CD4-positive, CD25-positive, alpha-beta regulatory T cell (primary cell): ENCODE data around the gene XRCC4. TPM values are rescaled to one million over a fixed set of nuclear protein-coding genes. Genes with fewer than 3 reads are reported as not detected.

ENCODE experiments used
- ATAC-seq, 2 donors: fragments of 150-1000 bp; cut with Tn5 transposase; one replicate each; pipeline ENCODE4 v1.10.0; 2021; ENCODE audit warnings: low read depth in 2 of 2, moderate number of reproducible peaks in 2 of 2, moderate library complexity in 1 of 2
- DNase-seq, 3 donors: peaks; one replicate each; pipeline versions ENCODE4 v3.0.0 to v3.0.0-alpha.2; 2012 to 2022; ENCODE audit warnings: mixed read lengths in 1 of 3
- H3K27ac ChIP-seq: one replicate; pipeline ENCODE4 v1.7.0; 2013; ENCODE audit warnings: mild to moderate bottlenecking, low read length; ENCODE audit not compliant: insufficient read depth, poor library complexity, severe bottlenecking
- H3K27me3 ChIP-seq: one replicate; pipeline ENCODE4 v1.7.0; 2013; ENCODE audit warnings: low read length; ENCODE audit not compliant: control insufficient read depth, insufficient read depth
- H3K36me3 ChIP-seq: one replicate; pipeline ENCODE4 v1.7.0; 2013; ENCODE audit warnings: mild to moderate bottlenecking, low read length, moderate library complexity; ENCODE audit not compliant: control insufficient read depth, insufficient read depth
- H3K4me1 ChIP-seq: 2 replicates; pipeline ENCODE4 v1.7.0; 2013; ENCODE audit warnings: mild to moderate bottlenecking, low read length; ENCODE audit not compliant: insufficient read depth, control insufficient read depth, poor library complexity, severe bottlenecking
- H3K4me3 ChIP-seq: one replicate; pipeline ENCODE4 v1.7.0; 2013; ENCODE audit warnings: low read depth, mild to moderate bottlenecking, low read length, moderate library complexity
- H3K9me3 ChIP-seq, 2 experiments: 1 replicate in 1 of 2; 2 replicates in 1 of 2; pipeline ENCODE4 v1.7.0; 2013; ENCODE audit warnings: low read length in 2 of 2, mild to moderate bottlenecking in 1 of 2, moderate library complexity in 1 of 2; ENCODE audit not compliant: control insufficient read depth in 2 of 2
- H3K27ac Mint-ChIP-seq, 3 donors: one replicate each; pipeline ENCODE4 v1.8.0; 2020 to 2022; ENCODE audit warnings: mild to moderate bottlenecking in 3 of 3, mixed read lengths in 3 of 3, moderate library complexity in 2 of 3
- H3K27me3 Mint-ChIP-seq: one replicate; pipeline ENCODE4 v1.8.0; 2022; ENCODE audit warnings: mild to moderate bottlenecking, mixed read lengths
- H3K36me3 Mint-ChIP-seq: one replicate; pipeline ENCODE4 v1.8.0; 2020; ENCODE audit warnings: mixed read lengths
- H3K4me1 Mint-ChIP-seq, 4 donors: one replicate each; pipeline ENCODE4 v1.8.0; 2020 to 2022; ENCODE audit warnings: mixed read lengths in 4 of 4, mild to moderate bottlenecking in 1 of 4
- H3K4me3 Mint-ChIP-seq, 4 donors: one replicate each; pipeline ENCODE4 v1.8.0; 2020 to 2022; ENCODE audit warnings: mild to moderate bottlenecking in 4 of 4, mixed read lengths in 4 of 4, moderate library complexity in 3 of 4
- H3K9me3 Mint-ChIP-seq, 7 donors: one replicate each; pipeline ENCODE4 v1.8.0; 2020 to 2022; ENCODE audit warnings: mixed read lengths in 7 of 7, mild to moderate bottlenecking in 3 of 7, moderate library complexity in 2 of 7
- polyA plus RNA-seq, 4 donors: library from polyadenylated mRNA; unstranded; fragments of 300-500 nt; fragmentation: Illumina TruSeq; gene quantifications; one replicate each; pipeline ENCODE4 v1.2.3, GENCODE V29; 2021
- total RNA-seq: library from RNA; stranded (reverse); gene quantifications from one replicate; pipeline ENCODE4 v1.2.3, GENCODE V29; 2022

The XRCC4 gene
- total and polyA plus RNA-seq, 5 donors from 2014 or later, result 3.8 to 10.1 (median 6.2) TPM

DNA sequence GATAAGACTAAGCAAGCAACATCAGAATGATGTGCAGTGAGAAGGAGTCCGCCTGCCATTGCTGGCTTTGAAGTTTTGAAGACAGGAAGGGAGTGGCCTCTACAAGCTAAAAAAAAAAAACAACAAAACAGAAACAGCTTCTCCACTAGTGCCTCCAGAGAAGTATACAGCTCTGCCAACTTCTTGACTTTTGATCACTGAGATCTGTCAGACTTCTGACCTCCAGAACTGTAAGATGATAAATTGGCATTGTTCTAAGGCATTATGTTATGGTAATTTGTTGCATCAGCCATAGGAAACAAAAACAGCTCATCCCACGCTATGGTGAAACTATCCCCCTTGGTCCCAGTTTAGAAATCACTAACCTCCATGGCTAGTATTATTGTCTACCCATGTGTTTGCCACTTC lies 263.2 kb downstream of the XRCC4 start:
- H3K27me3 Mint-ChIP-seq, result no peaks in the 10 kb centered on the region
- peaks cover 0 to 5% (median 0%) of the 10 kb centered on the region in 7 donors for H3K9me3 Mint-ChIP-seq
- H3K4me3 Mint-ChIP-seq, result peak overlapping the region; percentile 47 to 86 (median 62)
- peak overlapping the region; percentile 64 for H3K4me3 ChIP-seq
- peaks cover 20% of the 10 kb centered on the region for H3K4me1 ChIP-seq
- peaks cover 4 to 32% (median 25%) of the 10 kb centered on the region in 4 donors for H3K4me1 Mint-ChIP-seq
- no peaks in the 10 kb centered on the region for H3K9me3 ChIP-seq
- peak overlapping the region; percentile 9 for H3K27ac ChIP-seq
- H3K36me3 Mint-ChIP-seq, result no peaks in the 10 kb centered on the region
- no peaks in the 10 kb centered on the region for H3K27me3 ChIP-seq
- DNase-seq, result peak in 2 of 3 donors; percentile 53 to 77
- peak overlapping the region; percentile 82 to 97 (median 85) for H3K27ac Mint-ChIP-seq
- no peaks in the 10 kb centered on the region for H3K36me3 ChIP-seq
- ATAC-seq, result peak; percentile 78 to 85

DNA sequence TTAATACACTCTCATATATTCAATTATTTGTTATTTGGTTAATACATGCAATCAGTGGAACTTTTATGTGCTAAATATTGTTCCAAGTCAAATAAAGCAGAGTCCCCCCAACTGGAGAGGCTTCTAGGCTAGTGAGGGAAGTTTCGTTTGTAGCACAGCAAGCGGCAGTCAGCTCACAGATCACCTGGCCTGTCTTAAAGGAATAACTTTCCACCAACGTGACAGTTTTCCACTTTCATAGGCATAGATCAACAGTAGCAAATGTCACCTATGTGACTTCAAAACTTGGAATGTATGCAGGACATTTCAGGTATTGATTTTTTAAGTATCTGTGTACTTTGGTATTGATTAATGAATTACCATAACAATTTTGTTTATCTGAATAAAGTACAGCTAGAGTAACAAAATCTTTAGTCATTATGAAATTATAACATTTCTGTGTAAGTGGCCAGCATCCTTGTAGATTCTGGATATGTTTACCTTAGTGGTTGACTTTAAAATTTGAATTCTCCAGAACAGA lies 264.5 kb downstream of the XRCC4 start:
- Histone ChIP-seq H3K27ac (no peak overlapping the region), H3K9me3 (no peaks in the 10 kb centered on the region), H3K36me3 (no peaks in the 10 kb centered on the region), H3K4me1 (peaks cover 20% of the 10 kb centered on the region), H3K4me3 (no peak overlapping the region), H3K27me3 (no peaks in the 10 kb centered on the region)
- DNase-seq, result no peak
- Mint-ChIP-seq H3K4me3 (no peak overlapping the region), H3K9me3 (peaks cover 0 to 5% (median 0%) of the 10 kb centered on the region in 7 donors), H3K27me3 (no peaks in the 10 kb centered on the region), H3K27ac (peak overlapping the region in 2 of 3 donors; percentile 15 to 82), H3K36me3 (no peaks in the 10 kb centered on the region), H3K4me1 (peaks cover 4 to 32% (median 25%) of the 10 kb centered on the region in 4 donors)
- ATAC-seq, result no peak

DNA sequence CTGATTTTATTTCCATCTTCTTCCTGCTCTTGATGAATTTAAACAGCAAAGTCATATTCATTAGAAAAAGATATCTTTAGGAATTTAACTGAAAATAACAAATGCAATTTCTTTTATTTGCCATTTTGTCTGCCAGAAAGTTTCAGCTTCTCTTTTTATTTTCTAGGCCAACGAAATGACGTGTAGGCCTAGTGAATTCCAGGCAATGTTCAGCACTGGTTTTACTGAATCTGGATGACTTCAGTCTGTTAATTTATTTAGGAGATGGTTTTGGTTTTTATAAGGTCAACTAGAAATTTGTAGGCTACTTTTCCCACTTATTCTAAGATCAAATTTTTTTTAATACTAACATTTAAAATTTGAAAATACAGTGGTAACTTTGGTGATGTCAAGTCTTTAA lies 265.1 kb downstream of the XRCC4 start:
- Histone ChIP-seq H3K4me3 (no peak overlapping the region), H3K9me3 (peaks cover 0 to 5% of the 10 kb centered on the region in 2 experiments), H3K4me1 (peaks cover 20% of the 10 kb centered on the region), H3K27me3 (no peaks in the 10 kb centered on the region), H3K36me3 (no peaks in the 10 kb centered on the region), H3K27ac (no peak overlapping the region)
- Mint-ChIP-seq H3K4me3 (no peak overlapping the region), H3K27me3 (no peaks in the 10 kb centered on the region), H3K27ac (no peak overlapping the region), H3K4me1 (peaks cover 4 to 32% (median 25%) of the 10 kb centered on the region in 4 donors), H3K36me3 (no peaks in the 10 kb centered on the region), H3K9me3 (peaks cover 0 to 6% (median 4%) of the 10 kb centered on the region in 7 donors)
- ATAC-seq, result no peak
- DNase-seq, result no peak

DNA sequence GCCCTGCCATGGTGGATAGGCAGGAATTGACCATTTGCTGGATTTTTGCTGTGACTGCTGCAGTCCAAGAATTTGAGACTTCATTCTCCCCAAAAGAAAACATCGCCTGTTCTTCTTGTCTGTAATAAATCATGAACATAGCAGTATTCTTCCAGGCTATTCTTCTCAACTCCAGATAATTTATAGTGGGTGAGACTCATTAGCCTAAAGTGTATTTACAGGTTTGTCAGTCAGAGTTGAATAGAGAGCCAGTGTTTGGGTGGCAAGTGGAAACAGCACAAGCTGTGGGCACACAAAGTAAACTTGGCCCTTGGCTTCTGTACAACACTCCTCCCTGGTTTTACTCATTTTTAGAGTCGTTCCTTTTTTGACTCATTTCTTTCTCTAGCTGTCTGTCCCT lies 266.0 kb downstream of the XRCC4 start:
- H3K4me3 ChIP-seq, result no peak overlapping the region
- peaks cover 4 to 31% (median 22%) of the 10 kb centered on the region in 4 donors for H3K4me1 Mint-ChIP-seq
- no peak for ATAC-seq
- no peak overlapping the region for H3K4me3 Mint-ChIP-seq
- DNase-seq, result no peak
- H3K27me3 Mint-ChIP-seq, result no peaks in the 10 kb centered on the region
- H3K36me3 Mint-ChIP-seq, result no peaks in the 10 kb centered on the region
- H3K27ac ChIP-seq, result no peak overlapping the region
- H3K36me3 ChIP-seq, result no peaks in the 10 kb centered on the region
- H3K27me3 ChIP-seq, result no peaks in the 10 kb centered on the region
- H3K4me1 ChIP-seq, result peaks cover 20% of the 10 kb centered on the region
- H3K9me3 Mint-ChIP-seq, result peaks cover 0 to 13% (median 6%) of the 10 kb centered on the region in 7 donors
- H3K9me3 ChIP-seq, result peaks cover 0 to 11% of the 10 kb centered on the region in 2 experiments
- no peak overlapping the region for H3K27ac Mint-ChIP-seq

DNA sequence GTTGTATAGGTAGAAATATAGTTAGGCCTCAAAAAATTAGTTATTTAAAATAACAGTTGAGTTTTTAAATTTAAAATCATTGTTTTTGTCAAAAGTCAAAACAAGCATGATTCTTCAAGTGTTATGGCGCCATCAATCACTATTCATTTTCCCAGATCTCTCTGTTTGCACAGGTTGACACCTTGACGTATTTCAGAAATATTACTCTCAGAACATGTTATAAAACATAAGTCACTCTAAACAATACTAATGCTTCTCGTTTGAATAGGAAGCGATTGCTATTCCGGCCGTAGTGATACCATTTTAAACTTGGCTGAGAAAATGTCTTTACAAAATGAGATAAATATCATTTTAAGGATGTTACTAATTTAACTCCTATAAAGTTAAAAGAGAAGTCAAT lies 268.1 kb downstream of the XRCC4 start:
- no peak overlapping the region for H3K27ac Mint-ChIP-seq
- H3K4me1 Mint-ChIP-seq, result peaks cover 4 to 16% (median 12%) of the 10 kb centered on the region in 4 donors
- DNase-seq (no peak), ATAC-seq (no peak)
- no peaks in the 10 kb centered on the region for H3K36me3 Mint-ChIP-seq
- no peaks in the 10 kb centered on the region for H3K27me3 ChIP-seq
- no peak overlapping the region for H3K4me3 Mint-ChIP-seq
- no peak overlapping the region for H3K4me3 ChIP-seq
- no peaks in the 10 kb centered on the region for H3K27me3 Mint-ChIP-seq
- H3K4me1 ChIP-seq, result peaks cover 13% of the 10 kb centered on the region
- H3K9me3 ChIP-seq, result peaks cover 4 to 23% of the 10 kb centered on the region in 2 experiments
- no peak overlapping the region for H3K27ac ChIP-seq
- peaks cover 0 to 31% (median 15%) of the 10 kb centered on the region in 7 donors for H3K9me3 Mint-ChIP-seq
- no peaks in the 10 kb centered on the region for H3K36me3 ChIP-seq

DNA sequence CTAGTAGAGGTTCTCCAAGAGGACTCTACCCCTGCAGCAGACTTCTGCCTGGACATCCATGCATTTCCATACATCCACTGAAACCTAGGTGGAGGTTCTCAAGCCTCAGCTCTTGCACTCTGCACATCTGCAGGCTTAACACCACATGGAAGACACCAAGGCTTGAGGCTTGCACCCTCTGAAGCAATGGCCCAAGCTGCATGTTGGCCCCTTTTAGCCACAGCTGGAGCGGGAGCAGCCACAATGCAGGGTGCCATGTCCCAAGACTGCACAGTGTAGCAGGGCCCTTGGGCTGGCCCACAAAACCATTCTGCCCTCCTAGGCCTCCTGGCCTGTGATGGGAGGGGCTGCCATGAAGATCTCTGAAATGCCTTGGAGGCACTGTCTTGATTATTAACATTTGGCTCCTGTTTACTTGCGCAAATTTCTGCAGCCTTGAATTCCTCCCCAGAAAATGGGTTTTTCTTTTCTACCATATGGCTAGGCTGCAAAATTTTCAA lies 271.0 kb downstream of the XRCC4 start:
- ATAC-seq (no peak), DNase-seq (no peak)
- H3K4me1 ChIP-seq, result no peaks in the 10 kb centered on the region
- Mint-ChIP-seq H3K4me3 (no peak overlapping the region), H3K27me3 (no peaks in the 10 kb centered on the region), H3K9me3 (peaks cover 0 to 37% (median 16%) of the 10 kb centered on the region in 7 donors), H3K36me3 (no peaks in the 10 kb centered on the region), H3K4me1 (no peaks in the 10 kb centered on the region), H3K27ac (no peak overlapping the region)
- H3K27ac ChIP-seq, result no peak overlapping the region
- no peaks in the 10 kb centered on the region for H3K27me3 ChIP-seq
- H3K9me3 ChIP-seq, result peaks cover 4 to 26% of the 10 kb centered on the region in 2 experiments
- no peaks in the 10 kb centered on the region for H3K36me3 ChIP-seq
- no peak overlapping the region for H3K4me3 ChIP-seq

DNA sequence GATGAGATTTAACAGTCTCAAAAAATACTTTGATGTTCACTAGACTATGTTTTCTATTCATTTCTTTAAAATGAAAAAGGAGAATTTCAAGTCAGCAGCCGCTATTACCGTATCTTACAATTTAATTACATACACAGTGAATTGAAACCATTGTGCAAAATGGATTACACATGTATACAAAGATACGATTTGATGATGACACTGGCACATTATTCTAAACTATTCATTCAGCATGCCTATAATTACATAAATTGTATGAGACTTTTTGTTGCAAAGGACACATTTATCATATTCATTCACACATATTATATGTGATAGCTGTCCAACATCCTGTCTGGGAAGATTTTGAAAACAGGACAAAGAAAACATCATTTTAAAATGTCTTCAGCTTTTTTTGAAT lies 275.9 kb downstream of the XRCC4 start:
- Histone ChIP-seq H3K27ac (no peak overlapping the region), H3K36me3 (no peaks in the 10 kb centered on the region), H3K4me3 (no peak overlapping the region), H3K9me3 (peaks cover 4 to 15% of the 10 kb centered on the region in 2 experiments), H3K27me3 (no peaks in the 10 kb centered on the region), H3K4me1 (no peaks in the 10 kb centered on the region)
- Mint-ChIP-seq H3K9me3 (peaks cover 0 to 25% (median 13%) of the 10 kb centered on the region in 7 donors), H3K27me3 (no peaks in the 10 kb centered on the region), H3K27ac (no peak overlapping the region), H3K4me1 (no peaks in the 10 kb centered on the region), H3K36me3 (peaks cover 6% of the 10 kb centered on the region), H3K4me3 (no peak overlapping the region)
- ATAC-seq, result no peak
- DNase-seq, result no peak

DNA sequence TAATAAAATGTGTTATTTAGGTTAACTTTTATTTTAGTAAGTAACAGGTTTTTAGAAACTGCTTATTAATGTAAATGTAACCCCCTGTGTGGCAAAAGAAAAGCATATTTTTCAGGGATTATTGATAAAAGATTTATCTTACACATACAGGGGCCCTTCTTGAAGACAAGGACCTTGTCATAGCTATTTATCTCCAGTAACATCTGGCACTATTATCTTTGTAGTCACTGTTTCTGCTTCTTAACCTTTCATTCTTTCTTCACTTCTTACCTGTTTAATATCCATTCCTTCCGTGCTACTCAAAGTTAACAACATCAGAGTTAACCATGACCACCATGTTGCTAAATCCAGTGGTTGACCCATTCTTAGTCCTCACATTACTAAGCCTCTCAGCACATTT lies 276.4 kb downstream of the XRCC4 start:
- no peaks in the 10 kb centered on the region for H3K27me3 ChIP-seq
- ATAC-seq, result no peak
- H3K4me3 ChIP-seq, result no peak overlapping the region
- peaks cover 0 to 20% (median 13%) of the 10 kb centered on the region in 7 donors for H3K9me3 Mint-ChIP-seq
- no peaks in the 10 kb centered on the region for H3K36me3 ChIP-seq
- H3K27ac Mint-ChIP-seq, result no peak overlapping the region
- H3K36me3 Mint-ChIP-seq, result peaks cover 6% of the 10 kb centered on the region
- H3K9me3 ChIP-seq, result peaks cover 4 to 12% of the 10 kb centered on the region in 2 experiments
- H3K4me1 Mint-ChIP-seq, result no peaks in the 10 kb centered on the region
- no peak for DNase-seq
- H3K27me3 Mint-ChIP-seq, result no peaks in the 10 kb centered on the region
- no peaks in the 10 kb centered on the region for H3K4me1 ChIP-seq
- H3K27ac ChIP-seq, result no peak overlapping the region
- H3K4me3 Mint-ChIP-seq, result no peak overlapping the region
